NCI-H1436 (cell line): Measurements from ENCODE around the gene STYXL2.

Source experiments
- DNase-seq: peaks from one replicate; lab custom pipeline; 2025; lab: John Stamatoyannopoulos, UW

The STYXL2 gene

DNA sequence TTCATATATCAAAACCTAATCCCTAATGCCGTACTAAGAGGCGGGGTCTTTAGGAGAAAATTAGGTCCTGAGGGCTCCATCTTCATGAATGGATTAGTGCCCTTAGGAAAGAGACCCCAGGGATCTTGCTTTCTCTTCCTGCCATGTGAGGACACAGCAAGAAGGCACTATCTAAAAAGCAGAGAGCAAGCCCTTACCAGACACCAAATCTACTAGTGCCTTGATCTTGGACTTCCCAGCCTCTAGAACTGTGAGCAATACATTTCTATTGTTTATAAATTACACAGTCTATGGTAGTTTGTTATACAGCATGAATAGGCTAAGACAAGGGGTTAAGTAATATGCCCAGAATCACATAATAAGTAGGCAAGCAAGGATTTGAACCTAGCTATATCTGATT, 42.9 kb downstream of the STYXL2 start:
- DNase-seq, result no peak

DNA sequence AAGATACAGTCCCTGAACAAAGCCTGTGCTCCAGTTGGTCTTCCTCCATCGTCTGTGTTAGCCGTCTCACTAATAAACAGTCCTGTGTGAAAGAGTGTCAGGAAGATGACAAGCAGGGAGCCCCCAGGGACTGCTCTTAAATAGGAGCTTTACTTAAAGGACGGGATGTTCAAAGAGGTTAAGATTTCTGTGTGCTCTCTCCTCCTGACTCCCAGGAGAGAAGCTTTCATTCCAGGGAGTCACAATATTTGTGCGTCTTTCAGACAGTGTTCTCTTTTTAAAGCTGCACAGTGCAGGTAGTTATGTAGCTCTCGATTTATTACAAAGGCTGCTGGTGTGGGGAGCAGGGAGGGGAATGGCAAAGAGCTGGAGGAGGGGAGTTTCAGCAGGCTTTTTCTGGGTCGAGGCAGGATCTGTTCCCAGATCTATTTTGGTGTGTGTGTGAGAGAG, 43.5 kb downstream of the STYXL2 start:
- no peak for DNase-seq

DNA sequence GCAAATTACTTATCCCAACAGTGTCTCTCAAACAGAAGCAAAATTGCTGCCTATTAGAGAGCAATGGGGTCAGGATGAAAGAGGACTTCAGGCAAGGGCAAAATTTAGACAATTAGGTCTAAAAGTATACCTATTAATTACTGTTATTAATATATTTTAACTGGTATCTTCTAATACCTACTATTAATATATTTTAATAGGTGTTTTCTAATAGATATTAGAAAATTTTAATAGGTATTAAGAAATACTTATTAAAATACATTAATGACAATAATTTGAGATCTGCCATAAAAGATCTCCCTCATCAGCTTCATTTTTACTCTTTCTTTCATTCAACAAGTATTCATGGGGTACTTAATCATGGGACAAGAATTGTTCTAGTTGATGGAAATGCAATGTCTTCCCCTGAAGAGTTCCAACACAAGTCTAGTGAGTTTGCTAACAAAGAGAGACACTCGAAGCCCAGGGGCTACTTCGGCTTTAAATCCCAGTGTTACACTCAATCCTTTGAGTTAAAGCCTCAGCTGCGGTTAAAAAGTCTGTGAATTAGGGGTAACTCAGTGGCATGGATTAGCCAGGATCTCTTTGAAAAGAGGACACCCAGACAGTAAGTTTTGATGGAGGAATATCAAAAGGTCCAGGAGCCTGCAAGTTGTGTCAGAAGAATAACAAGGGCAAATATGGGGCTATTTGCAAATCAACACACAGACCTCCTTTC, 44.1 kb downstream of the STYXL2 start:
- no peak for DNase-seq

DNA sequence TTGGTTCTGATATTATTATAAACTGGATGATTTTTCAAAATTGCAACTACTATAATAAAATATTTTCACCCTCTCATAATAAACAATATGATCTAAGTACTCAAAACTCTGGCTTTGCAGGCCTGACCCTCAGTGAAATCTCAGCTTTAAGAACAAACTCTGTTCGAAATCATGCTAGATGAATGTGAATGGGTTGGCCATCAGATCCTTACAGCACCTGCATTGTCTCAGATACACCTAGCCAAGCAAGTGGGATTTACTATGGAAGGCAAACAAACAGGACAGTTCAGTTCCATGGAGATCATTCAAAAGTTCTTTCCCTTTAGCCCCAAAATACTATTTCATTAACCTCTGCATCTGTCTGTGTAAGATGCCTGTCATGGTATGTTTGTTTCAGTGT, 44.8 kb downstream of the STYXL2 start:
- no peak for DNase-seq

DNA sequence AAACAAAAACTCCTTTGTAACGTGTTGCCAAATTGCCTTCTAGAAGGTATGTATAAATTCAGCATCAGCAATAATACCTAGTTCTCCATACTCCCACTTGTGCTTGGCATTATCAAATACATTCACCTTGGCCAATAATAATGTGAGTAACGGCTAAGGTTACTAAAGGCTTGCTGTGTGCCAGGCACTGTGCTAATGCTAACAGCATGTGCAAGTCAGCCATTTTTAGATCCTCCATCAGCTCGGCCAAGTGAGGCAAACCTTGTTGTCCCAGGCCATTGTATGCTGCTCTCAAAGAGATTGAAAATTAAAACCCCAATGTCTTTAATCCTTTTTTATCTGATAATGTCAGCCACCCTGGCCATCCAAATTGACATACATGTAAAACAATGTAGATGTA, 48.1 kb downstream of the STYXL2 start:
- no peak for DNase-seq
